ENCODE results near the gene PTPRA. TPM values are rescaled to one million over a fixed set of nuclear protein-coding genes. Genes with fewer than 3 reads are reported as not detected.

Gene PTPRA
- total and polyA plus RNA-seq, 2 of the 13 experiments (the other 11 are each of a cell fraction or from before 2014, with no cell fraction given), result 47.2 to 127 TPM

DNA sequence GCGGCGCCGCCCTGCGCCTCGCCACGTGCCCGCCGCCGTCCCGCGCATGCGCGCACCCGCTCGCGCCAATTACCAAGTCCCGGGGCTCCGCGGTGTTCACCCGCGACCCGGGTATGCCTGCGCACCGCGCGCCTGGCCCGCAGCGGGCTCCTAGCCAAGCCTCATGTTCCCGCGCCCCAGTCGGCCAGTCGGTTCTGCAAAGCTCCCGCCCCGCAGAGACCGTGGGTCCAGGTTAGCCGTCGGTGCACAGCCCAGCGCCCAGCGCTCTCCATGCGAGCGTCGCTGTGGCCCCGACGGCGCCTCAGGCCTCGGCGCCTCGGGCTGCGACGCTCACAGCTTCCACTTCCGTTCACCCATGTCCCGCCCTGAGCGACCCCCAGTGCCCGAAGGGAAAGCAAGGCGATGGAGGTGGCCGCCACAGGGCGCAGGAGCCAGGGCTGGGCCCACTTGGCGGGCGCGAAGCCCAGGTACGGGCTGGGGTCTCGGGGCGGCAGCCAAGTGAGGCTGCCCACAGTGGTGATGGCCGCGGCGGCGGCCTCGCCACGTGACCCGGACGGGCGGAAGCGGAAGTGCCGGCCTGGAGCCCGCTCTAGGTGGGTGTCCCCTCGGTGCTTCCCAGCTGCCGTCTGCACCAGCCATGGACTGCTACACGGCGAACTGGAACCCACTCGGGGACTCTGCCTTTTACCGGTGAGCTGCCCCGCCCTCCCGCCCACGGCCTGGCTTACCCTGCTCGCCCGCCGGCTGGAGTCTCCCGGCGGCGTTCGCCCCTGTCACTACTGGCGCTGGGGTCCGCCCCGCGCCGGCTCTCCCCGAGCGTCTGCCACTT lies 32.9 kb upstream of the PTPRA start, which contains the start of the genes PCED1A and VPS16 (continued):
- TF ChIP-seq ZNF263 (CRISPR knock-in tag; IDR thresholded peaks at IDR 0.05) (0 out of 2 replicates have a peak, but pooled peaks have one; percentile 30), CCDC6 (CRISPR knock-in tag; IDR thresholded peaks at IDR 0.05) (peak; percentile 98), ZNF232 (CRISPR knock-in tag; IDR thresholded peaks at IDR 0.05; ENCODE audit: borderline replicate concordance) (peak; percentile 88), TP53 (CRISPR knock-in tag; conservative IDR thresholded peaks at IDR 0.05) (peak; percentile 92), U2AF1 (optimal IDR thresholded peaks at IDR 0.05; ENCODE audit: low read depth, low read length) (peak; percentile 98), FOXM1 (CRISPR knock-in tag; IDR thresholded peaks at IDR 0.05) (0 out of 2 replicates have a peak, but pooled peaks have one; percentile 21), ZNF207 (IDR thresholded peaks at IDR 0.05; ENCODE audit: borderline replicate concordance) (no peak), ZNF350 (CRISPR knock-in tag; IDR thresholded peaks at IDR 0.05; ENCODE audit: borderline replicate concordance, low read depth) (peak; percentile 73), U2AF2 (IDR thresholded peaks at IDR 0.05; ENCODE audit: low read depth, low read length) (0 out of 2 replicates have a peak, but pooled peaks have one; percentile 44), ZNF619 (CRISPR knock-in tag; IDR thresholded peaks at IDR 0.05) (peak; percentile 92; the same call in 1 of the 2 replicates), KLF16 (CRISPR knock-in tag; IDR thresholded peaks at IDR 0.05) (peak; percentile 96 to 97), ZNF790 (CRISPR knock-in tag; IDR thresholded peaks at IDR 0.05; ENCODE audit: borderline replicate concordance) (peak; percentile 89; the same call in 1 of the 2 replicates), ZSCAN30 (CRISPR knock-in tag; IDR thresholded peaks at IDR 0.05) (no peak), ZNF773 (CRISPR knock-in tag; IDR thresholded peaks at IDR 0.05; ENCODE audit: borderline replicate concordance) (peak; percentile 95; the same call in 1 of the 2 replicates), ZNF335 (CRISPR knock-in tag; IDR thresholded peaks at IDR 0.05) (0 out of 2 replicates have a peak, but pooled peaks have one; percentile 68), FOSL1 (CRISPR knock-in tag; IDR thresholded peaks at IDR 0.05; ENCODE audit: borderline replicate concordance) (no peak; the same call in 1 of the 2 replicates)
- TF ChIP-seq, protein P1, sequence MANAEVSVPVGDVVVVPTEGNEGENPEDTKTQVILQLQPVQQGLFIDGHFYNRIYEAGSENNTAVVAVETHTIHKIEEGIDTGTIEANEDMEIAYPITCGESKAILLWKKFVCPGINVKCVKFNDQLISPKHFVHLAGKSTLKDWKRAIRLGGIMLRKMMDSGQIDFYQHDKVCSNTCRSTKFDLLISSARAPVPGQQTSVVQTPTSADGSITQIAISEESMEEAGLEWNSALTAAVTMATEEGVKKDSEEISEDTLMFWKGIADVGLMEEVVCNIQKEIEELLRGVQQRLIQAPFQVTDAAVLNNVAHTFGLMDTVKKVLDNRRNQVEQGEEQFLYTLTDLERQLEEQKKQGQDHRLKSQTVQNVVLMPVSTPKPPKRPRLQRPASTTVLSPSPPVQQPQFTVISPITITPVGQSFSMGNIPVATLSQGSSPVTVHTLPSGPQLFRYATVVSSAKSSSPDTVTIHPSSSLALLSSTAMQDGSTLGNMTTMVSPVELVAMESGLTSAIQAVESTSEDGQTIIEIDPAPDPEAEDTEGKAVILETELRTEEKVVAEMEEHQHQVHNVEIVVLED (CRISPR knock-in tag; IDR thresholded peaks at IDR 0.05; ENCODE audit: borderline replicate concordance), result peak; percentile 88
- TF ChIP-seq, protein P2, sequence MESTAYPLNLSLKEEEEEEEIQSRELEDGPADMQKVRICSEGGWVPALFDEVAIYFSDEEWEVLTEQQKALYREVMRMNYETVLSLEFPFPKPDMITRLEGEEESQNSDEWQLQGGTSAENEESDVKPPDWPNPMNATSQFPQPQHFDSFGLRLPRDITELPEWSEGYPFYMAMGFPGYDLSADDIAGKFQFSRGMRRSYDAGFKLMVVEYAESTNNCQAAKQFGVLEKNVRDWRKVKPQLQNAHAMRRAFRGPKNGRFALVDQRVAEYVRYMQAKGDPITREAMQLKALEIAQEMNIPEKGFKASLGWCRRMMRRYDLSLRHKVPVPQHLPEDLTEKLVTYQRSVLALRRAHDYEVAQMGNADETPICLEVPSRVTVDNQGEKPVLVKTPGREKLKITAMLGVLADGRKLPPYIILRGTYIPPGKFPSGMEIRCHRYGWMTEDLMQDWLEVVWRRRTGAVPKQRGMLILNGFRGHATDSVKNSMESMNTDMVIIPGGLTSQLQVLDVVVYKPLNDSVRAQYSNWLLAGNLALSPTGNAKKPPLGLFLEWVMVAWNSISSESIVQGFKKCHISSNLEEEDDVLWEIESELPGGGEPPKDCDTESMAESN (CRISPR knock-in tag; conservative IDR thresholded peaks at IDR 0.05), result peak; percentile 97
- TF ChIP-seq, protein P3, sequence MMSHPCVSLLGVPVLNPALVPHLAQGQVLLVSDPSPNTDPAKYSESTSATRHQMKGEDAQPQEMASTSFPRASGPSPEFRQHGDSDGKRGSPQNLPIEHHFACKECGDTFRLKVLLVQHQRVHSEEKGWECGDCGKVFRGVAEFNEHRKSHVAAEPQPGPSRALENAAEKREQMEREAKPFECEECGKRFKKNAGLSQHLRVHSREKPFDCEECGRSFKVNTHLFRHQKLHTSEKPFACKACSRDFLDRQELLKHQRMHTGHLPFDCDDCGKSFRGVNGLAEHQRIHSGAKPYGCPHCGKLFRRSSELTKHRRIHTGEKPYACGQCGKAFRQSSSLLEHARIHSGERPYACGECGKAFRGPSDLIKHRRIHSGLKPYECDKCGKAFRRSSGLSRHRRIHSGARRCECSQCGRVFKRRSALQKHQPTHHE (CRISPR knock-in tag; IDR thresholded peaks at IDR 0.05; ENCODE audit: borderline replicate concordance), result peak; percentile 92
- TF ChIP-seq, protein P4, sequence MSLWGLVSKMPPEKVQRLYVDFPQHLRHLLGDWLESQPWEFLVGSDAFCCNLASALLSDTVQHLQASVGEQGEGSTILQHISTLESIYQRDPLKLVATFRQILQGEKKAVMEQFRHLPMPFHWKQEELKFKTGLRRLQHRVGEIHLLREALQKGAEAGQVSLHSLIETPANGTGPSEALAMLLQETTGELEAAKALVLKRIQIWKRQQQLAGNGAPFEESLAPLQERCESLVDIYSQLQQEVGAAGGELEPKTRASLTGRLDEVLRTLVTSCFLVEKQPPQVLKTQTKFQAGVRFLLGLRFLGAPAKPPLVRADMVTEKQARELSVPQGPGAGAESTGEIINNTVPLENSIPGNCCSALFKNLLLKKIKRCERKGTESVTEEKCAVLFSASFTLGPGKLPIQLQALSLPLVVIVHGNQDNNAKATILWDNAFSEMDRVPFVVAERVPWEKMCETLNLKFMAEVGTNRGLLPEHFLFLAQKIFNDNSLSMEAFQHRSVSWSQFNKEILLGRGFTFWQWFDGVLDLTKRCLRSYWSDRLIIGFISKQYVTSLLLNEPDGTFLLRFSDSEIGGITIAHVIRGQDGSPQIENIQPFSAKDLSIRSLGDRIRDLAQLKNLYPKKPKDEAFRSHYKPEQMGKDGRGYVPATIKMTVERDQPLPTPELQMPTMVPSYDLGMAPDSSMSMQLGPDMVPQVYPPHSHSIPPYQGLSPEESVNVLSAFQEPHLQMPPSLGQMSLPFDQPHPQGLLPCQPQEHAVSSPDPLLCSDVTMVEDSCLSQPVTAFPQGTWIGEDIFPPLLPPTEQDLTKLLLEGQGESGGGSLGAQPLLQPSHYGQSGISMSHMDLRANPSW (CRISPR knock-in tag; IDR thresholded peaks at IDR 0.05; ENCODE audit: borderline replicate concordance), result no peak
